Coronary artery (tissue), 2 donors: ENCODE results near the gene RAP1A.
"Not testable (repeated sequence)": the region's sequence is repeated elsewhere in the genome, so short reads cannot be mapped to it uniquely, and the experiment has no call there.

ENCODE experiments used
- DNase-seq: peaks from one replicate; pipeline ENCODE4 v3.0.0-alpha.2; 2017; ENCODE audit warnings: low spot score
- H3K27ac ChIP-seq, 2 donors: fragments of 200-600 bp; sonication (generic); one replicate each; pipeline ENCODE4 v1.5.1; 2016 to 2019
- H3K4me3 ChIP-seq: fragments of 200-600 bp; sonication (generic); 2 replicates; pipeline ENCODE4 v1.5.1; 2016; ENCODE audit warnings: mild to moderate bottlenecking, moderate library complexity
- CTCF ChIP-seq: fragments of 200-600 bp; sonication (generic); IDR thresholded peaks from one replicate; pipeline ENCODE4 v1.5.1; 2019; ENCODE audit warnings: antibody characterized with exemption

RAP1A gene

GRCh38 chr1:111629190-111629954 lies 9.8 kb downstream of the RAP1A start:
- Histone ChIP-seq H3K4me3 (no peak overlapping the region), H3K27ac (no peak overlapping the region)
- no peak for TF ChIP-seq CTCF
- DNase-seq: no peak

- DNase-seq: no peak
- Histone ChIP-seq H3K27ac (no peak overlapping the region), H3K4me3 (no peak overlapping the region)
- no peak for TF ChIP-seq CTCF
Observed at GRCh38 chr1:111630567-111630966, 11.0 kb downstream of the RAP1A start.

GRCh38 chr1:111631502-111631901 lies 11.9 kb downstream of the RAP1A start:
- no peak for DNase-seq
- H3K4me3 ChIP-seq: no peak overlapping the region
- no peak overlapping the region for H3K27ac ChIP-seq
- no peak for TF ChIP-seq CTCF

GRCh38 chr1:111632771-111633170 lies 13.2 kb downstream of the RAP1A start:
- H3K27ac ChIP-seq, H3K4me3 ChIP-seq, DNase-seq: not testable (repeated sequence)

GRCh38 chr1:111633736-111634247 lies 14.2 kb downstream of the RAP1A start:
- TF ChIP-seq CTCF: no peak
- no peak overlapping the region for H3K27ac ChIP-seq
- no peak overlapping the region for H3K4me3 ChIP-seq
- no peak for DNase-seq

GRCh38 chr1:111635324-111636009 lies 15.9 kb downstream of the RAP1A start:
- H3K27ac ChIP-seq: no peak overlapping the region
- no peak overlapping the region for H3K4me3 ChIP-seq
- DNase-seq: no peak
- no peak for TF ChIP-seq CTCF

- no peak for TF ChIP-seq CTCF
- DNase-seq: no peak
- no peak overlapping the region for H3K4me3 ChIP-seq
- no peak overlapping the region for H3K27ac ChIP-seq
Observed at GRCh38 chr1:111638320-111638719, 18.7 kb downstream of the RAP1A start.
